Skeletal muscle cell (primary cell): ENCODE results near the gene SH2B3.
"Not testable (repeated sequence)": the region's sequence is repeated elsewhere in the genome, so short reads cannot be mapped to it uniquely, and the experiment has no call there.

Experiments
- DNase-seq: peaks from one replicate; pipeline ENCODE4 v3.0.0-alpha.2; 2010; ENCODE audit warnings: low read depth
- H3K4me3 ChIP-seq: 2 replicates; pipeline ENCODE4 v1.5.1; 2011; ENCODE audit warnings: low read depth, mild to moderate bottlenecking, control low read depth, low read length, moderate library complexity

SH2B3 gene

DNA sequence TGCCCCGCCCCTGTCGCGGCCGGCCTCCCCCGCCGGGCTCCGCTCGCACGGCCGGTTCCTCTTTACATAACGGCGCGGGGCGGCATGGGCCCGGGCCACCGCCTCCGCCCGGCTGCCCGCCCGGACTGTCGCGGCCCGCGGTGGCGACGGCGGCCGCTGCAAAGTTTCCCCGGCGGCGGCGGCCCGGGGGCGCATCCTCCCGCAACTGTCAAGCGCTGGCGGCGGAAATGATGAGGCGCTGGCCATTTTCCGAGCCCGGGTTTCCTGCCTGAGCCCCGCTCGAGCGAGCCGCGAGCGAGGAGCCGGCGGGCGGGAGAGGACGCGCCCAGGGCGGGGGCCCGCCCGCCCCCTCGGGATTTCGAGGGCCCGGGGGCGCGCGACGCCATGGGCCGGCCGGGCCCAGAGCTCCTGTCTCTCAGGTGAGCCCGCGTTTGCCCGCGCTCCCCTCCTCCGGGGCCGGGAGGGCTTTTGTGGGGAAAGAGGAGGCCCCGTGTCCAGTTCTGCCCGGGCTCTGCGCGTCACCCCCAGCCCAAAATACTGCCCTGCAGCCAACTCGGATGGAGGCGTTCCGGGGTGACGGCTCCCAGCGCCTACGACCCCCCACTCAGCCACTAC is at the start of gene SH2B3:
SH2B3 (plus strand) TSS at position 65 of the 615 bp plus-strand sequence. CDS start 12,223 bp downstream, outside the sequence.
- peak within 1 kb of the TSS; percentile 92 for H3K4me3 ChIP-seq
- DNase-seq = no peak

- no peak overlapping the region for H3K4me3 ChIP-seq
- DNase-seq = no peak
Observed at GRCh38 chr12:111359231-111359913, 46.4 kb upstream of the SH2B3 start.

DNA sequence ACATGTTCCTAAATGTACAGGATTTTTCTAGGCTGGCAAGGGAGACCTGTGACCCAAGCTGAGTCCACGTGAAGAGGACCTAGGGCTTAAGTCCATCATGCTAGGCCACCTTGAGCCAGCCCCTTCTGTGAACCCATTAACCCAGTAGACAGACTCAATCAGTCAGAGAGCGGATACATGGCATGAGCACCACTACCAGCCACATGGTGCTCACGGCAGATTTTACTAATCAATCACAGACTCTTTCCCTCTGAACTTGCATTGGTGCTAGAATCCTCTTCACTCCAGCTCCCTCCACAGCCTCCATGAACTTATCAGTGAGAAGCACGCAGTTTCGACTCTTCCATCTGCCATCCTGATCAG is 45.8 kb upstream of the SH2B3 start:
- no peak overlapping the region for H3K4me3 ChIP-seq
- DNase-seq = no peak

DNA sequence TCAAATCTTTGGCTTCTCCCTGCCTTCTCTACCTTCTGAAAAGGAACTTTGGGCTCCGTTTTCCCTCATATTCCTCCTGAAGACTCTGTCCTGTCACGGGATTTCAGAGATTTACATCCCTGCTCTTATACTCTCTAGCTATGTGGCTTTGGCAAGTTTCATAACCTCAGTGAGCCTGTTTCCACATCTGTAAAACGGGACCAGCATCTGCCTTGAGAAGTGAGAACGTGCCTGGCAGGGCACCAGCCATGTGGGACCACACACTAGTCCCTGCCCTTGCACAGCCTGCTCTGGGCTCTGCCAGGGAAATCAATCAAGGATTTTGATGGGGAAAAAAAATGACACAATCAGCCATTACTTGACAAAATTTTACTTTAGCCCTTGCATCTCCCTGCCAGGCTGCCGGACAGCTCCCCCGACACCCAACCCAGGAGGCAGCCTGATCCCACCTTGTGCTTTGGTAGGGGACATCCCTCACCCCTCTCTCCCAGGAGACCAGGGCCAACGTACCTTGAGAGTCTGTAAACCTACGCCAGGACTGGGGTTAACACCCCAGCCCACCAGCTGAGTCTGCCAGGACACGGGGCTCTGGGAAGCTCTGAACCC is 45.3 kb upstream of the SH2B3 start:
- H3K4me3 ChIP-seq = no peak overlapping the region
- no peak for DNase-seq

GRCh38 chr12:111361073-111361716 is 44.5 kb upstream of the SH2B3 start:
- no peak overlapping the region for H3K4me3 ChIP-seq

GRCh38 chr12:111361717-111362576 is 43.8 kb upstream of the SH2B3 start:
- DNase-seq = no peak

More at GRCh38 chr12:111361073-111361716, 44.5 kb upstream of the SH2B3 start:
- DNase-seq = no peak

DNA sequence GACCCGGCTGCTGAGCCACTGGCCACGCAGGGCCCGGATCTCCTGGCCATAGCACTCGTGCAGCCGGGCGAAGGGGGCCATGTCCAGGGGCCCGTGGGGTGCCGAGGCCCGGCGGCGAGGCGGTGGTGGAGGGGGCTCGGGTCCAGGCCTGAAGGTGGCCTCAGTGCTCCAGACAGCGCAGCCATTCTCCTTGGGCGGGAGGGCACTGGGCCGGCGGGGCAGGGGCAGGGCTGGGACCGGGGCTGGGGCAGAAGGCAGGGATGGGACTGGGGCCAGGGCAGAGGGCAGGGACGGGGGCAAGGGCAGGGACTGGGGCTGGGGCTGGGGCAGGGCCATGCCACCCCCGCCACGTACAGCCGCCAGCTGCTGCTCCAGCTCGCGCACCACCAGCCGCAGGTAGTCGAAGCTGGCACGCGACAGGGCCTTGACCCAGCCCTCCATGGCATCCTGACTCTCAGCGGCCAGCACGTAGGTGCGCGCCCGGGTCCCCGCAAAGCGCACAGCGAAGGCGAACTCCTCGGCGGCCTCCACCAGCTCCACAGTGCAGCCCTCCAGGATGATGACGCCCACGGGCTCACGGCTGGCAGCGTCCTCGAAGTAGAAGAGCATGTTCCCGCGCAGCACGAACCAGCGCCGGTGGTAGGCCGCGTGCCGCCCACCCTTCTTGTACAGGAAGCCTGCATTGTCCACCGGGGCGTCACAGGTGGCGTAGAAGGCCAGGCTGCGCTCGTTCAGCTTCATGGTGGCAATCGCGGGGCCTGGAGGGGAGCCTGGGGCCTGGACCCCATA is 42.8 kb upstream of the SH2B3 start:
- no peak for DNase-seq
- no peak overlapping the region for H3K4me3 ChIP-seq

More at GRCh38 chr12:111361717-111362576, 43.8 kb upstream of the SH2B3 start:
- no peak overlapping the region for H3K4me3 ChIP-seq

DNA sequence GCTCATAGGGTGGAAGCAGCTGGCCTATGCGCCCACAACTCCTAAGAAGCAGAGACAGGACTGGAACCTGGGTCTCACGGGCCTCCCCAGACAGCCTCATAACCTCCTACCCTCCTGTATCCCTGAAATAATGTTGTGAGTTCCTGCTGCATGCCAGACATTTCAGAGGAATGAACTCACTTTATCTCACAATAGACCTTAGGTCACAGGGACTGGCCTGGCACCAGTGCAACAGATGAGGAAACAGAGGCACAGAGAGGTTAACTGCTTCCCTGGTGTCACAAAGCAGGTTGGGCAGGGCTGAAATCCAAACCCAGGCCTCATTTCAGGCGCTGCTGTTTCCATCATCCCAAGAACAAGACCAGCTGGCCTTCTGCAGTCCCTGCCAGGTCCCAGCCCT is 42.1 kb upstream of the SH2B3 start:
- DNase-seq = no peak
- H3K4me3 ChIP-seq = no peak overlapping the region

GRCh38 chr12:111366075-111366474 is 39.6 kb upstream of the SH2B3 start:
- no peak for DNase-seq
- H3K4me3 ChIP-seq = no peak overlapping the region

- H3K4me3 ChIP-seq = no peak overlapping the region
- no peak for DNase-seq
Observed at GRCh38 chr12:111366583-111366982, 39.1 kb upstream of the SH2B3 start.

DNA sequence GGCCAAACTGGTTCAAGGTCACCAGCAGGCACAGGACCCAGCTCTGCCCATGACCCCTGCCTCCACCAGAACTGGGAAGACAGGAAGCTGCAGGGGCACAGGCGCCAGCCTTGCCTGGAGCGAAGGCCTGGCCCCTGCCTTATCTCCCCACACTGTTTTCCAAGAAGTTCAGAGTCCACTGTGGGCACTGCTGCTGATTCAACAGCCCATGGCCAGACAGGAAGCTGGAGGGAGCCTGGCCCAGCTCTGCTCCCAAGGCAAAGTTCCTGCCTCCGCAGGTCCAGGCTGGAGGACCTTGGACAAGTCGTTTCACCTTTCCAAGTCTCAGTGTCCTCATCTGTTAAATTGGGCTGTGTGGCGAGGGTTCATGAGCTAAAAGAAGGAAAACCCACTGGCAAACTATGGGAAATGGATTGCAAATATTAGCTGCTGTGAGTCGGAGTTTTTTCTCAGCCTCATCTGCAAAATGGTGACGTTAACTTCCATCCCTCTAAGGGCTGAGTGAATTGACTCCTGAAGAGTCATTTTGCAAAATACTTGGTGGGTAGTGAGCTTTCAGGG is 38.0 kb upstream of the SH2B3 start:
- peak overlapping the region; percentile 88 for H3K4me3 ChIP-seq
- no peak for DNase-seq

GRCh38 chr12:111368291-111368787 is 37.4 kb upstream of the SH2B3 start:
- DNase-seq = no peak
- H3K4me3 ChIP-seq = peak overlapping the region; percentile 88

DNA sequence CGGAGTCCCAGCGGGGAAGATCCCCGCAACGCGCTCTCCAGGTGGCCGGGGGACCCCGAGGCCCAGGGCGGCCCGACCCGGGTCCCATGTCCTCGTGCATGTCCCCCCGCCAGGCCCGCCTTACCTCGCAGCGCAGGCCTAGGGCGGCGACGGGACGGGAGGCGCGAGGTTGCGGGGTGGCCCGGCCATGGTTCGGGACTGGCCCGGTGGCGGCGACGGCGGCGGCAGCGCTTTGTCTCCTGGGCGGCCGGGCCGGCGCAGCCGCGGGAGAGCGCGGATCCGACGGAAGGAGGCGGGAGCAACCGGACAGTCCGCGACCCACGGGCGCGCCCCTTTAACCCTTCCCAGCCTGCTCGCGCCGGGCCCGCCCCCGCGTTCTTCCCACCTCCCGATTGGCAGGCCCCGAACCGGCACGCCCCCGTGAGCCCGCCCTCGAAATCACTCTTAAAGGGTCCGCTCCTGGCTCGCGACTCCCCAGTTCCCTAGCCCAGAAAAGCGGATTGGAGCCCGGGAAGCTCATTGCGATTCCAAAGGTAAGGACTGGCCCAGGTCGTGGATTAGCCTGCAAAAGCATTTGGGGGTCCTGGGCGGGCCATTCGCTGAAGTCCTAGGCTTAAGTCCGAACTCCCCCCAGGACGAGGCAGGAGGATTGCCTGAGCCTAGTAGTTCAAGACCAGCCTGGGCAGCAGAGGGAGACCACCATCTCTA is 36.8 kb upstream of the SH2B3 start, which contains the start of gene PHETA1:
PHETA1 (minus strand) TSS at position 308 of the 708 bp plus-strand sequence. CDS start 5,668 bp downstream, outside the sequence.
- peak; percentile 58 for DNase-seq
- H3K4me3 ChIP-seq = peak within 1 kb of the TSS; percentile 88

DNA sequence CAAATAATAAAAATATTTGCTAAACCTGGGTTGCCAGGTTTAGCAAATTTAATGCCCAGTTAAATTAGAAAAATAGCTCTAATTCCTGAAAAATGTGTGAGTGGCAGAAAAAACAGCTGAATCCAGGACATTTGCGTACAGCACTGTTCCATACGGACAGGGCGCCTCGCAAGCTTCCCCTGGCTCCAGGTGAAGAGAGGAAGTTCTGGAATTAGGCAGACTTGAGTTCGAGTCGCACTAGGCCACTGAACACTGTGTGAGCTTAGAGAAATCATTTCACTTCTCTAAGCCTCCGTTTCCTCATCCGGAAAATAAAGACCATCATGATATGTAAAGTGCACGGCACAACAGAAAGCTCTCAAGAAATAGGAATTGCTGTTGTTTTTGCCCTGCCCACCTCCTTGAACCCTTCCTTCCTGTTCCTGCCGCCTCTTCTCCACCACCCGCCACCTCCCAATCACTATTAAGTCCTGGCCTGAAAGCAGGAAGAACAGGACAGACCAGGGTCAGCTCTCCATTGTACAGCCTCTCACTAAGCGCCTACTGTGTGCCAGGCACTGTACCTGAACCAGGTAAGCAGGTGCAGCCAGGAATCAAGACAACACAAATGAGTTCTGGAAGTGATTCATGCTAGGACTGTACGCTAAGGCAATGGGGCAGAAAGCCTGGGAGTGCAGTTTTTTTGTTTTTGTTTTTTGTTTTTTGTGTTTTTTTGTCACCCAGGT is 36.1 kb upstream of the SH2B3 start:
- no peak for DNase-seq
- peak overlapping the region; percentile 88 for H3K4me3 ChIP-seq

GRCh38 chr12:111373231-111373630 is 32.5 kb upstream of the SH2B3 start:
- not testable (repeated sequence) for H3K4me3 ChIP-seq, DNase-seq

DNA sequence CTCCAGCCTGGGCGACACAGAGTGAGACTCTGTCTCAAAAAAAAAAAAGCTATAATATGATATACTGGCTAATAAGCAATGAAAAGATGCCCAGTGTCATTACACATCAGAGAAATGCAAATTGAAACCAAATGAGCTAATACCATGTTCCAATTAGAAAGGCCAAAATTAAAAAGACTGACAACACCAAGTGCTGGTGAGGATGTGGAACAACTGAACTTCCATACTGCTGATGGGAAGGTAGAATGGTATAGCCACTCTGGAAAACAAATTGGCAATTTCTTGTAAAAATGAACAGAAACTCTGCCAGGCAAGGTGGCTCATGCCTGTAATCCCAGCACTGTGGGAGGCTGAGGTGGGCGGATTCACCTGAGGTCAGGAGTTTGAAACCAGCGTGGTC is 28.3 kb upstream of the SH2B3 start:
- H3K4me3 ChIP-seq = no peak overlapping the region
- no peak for DNase-seq
